Calu3 (cell line): ENCODE data around the gene C2orf68. TPM values are rescaled to one million over a fixed set of nuclear protein-coding genes. Genes with fewer than 3 reads are reported as not detected.
A peak's percentile ranks its signal among the peaks of the same experiment; 100 is the strongest.
"Not testable (repeated sequence)": the region's sequence is repeated elsewhere in the genome, so short reads cannot be mapped to it uniquely, and the experiment has no call there.

ENCODE experiments used
- BruUV-seq: library from RNA; stranded (reverse); fragments of 400-500 nt; replicated peaks from 2 replicates; lab custom pipeline; 2021; lab: Mats Ljungman, UMichigan
- CTCF ChIA-PET: fragments of 300-600 bp; sonication (Branson Sonifier 250); formaldehyde crosslinking; loops from one replicate; lab custom pipeline; 2022; ENCODE audit warnings: antibody characterized with exemption; lab: Charles Lee
- DNase-seq: peaks from one replicate; pipeline ENCODE4 v3.0.0; 2022
- H3K27ac Mint-ChIP-seq: one replicate; pipeline ENCODE4 v1.8.0; 2022; ENCODE audit warnings: mixed read lengths; ENCODE audit not compliant: unreplicated experiment
- H3K27me3 Mint-ChIP-seq: one replicate; pipeline ENCODE4 v1.8.0; 2022; ENCODE audit warnings: mixed read lengths; ENCODE audit not compliant: unreplicated experiment
- H3K36me3 Mint-ChIP-seq: one replicate; pipeline ENCODE4 v1.8.0; 2022; ENCODE audit warnings: mild to moderate bottlenecking, moderate library complexity, mixed read lengths; ENCODE audit not compliant: insufficient read depth, unreplicated experiment
- H3K4me1 Mint-ChIP-seq: one replicate; pipeline ENCODE4 v1.8.0; 2022; ENCODE audit warnings: mild to moderate bottlenecking, low read depth, mixed read lengths; ENCODE audit not compliant: unreplicated experiment
- H3K4me3 Mint-ChIP-seq: one replicate; pipeline ENCODE4 v1.8.0; 2022; ENCODE audit warnings: mild to moderate bottlenecking, low read depth, moderate library complexity, mixed read lengths; ENCODE audit not compliant: unreplicated experiment
- H3K9me3 Mint-ChIP-seq: one replicate; pipeline ENCODE4 v1.8.0; 2022; ENCODE audit warnings: low read depth, mixed read lengths; ENCODE audit not compliant: unreplicated experiment
- intact Hi-C: fragments of 100-400 bp; cut with micrococcal nuclease; formaldehyde crosslinking; loops from one replicate; pipeline ENCODE4 v1.10.0; 2022; ENCODE audit not compliant: unreplicated experiment
- total RNA-seq: library from RNA; stranded (reverse); gene quantifications from 2 replicates; pipeline ENCODE4 v1.2.3, GENCODE V29; 2022
- TF ChIP-seq, protein P1 (sequence below): fragments of 200-600 bp; IDR thresholded peaks from one replicate; pipeline ENCODE4 v1.8.0; 2022; ENCODE audit warnings: antibody characterized with exemption; ENCODE audit not compliant: unreplicated experiment

C2orf68 gene
- total RNA-seq, 1 experiment from 2014 or later: 39.2 TPM

DNA sequence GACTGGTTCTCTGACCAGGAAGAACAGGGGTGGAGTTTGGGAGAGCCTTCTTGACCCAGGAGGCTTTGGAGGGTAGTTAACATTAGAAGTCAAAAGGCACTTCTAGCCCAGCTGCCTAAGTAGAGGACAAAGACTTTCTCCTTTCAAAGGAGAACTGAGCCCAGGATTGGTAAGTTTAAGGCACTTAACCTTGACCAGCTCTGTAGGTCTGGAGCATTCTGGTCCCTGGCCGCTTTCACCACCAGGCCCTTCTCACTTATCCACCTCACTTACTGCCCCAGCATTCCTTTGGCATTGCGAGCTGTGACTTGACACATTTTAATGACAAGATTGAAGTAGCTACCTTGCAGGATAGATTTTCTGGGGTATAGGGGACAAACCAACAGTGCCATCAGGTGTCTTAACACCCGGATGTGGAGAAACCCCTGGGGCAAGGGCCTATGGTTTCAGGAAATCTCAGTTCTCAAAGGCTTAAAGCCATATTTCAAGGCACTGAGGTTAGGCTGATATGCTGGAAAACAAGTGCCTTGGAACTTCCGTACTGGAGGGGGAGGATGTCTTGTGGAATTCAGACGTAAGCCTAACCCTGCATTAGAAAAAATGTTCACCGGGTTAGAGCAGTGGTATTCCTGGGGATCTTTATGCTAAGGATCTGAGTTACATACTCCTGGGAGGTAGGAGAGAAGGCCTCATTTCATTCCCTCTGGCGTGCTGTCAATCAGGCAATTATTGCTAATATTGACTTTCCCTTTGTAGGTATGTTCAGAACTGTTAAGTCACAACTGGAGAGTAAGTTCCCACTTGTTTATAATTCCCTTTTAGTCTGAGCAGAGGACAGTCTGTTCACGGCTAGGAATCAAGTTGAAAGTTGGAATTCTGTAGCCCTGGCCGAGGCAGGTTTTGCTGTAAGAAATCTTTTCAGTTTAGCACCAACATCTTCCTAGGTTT is 4.3 kb downstream of the C2orf68 start:
- BruUV-seq: no TSS peak
- no peaks in the 10 kb centered on the region for H3K9me3 Mint-ChIP-seq
- CTCF ChIA-PET: interaction anchor here (0.7 kb wide), 1 partner anchor 20 kb away, joined by 4 read pairs; no protein-coding TSS in a partner anchor
- TF ChIP-seq, protein P1, sequence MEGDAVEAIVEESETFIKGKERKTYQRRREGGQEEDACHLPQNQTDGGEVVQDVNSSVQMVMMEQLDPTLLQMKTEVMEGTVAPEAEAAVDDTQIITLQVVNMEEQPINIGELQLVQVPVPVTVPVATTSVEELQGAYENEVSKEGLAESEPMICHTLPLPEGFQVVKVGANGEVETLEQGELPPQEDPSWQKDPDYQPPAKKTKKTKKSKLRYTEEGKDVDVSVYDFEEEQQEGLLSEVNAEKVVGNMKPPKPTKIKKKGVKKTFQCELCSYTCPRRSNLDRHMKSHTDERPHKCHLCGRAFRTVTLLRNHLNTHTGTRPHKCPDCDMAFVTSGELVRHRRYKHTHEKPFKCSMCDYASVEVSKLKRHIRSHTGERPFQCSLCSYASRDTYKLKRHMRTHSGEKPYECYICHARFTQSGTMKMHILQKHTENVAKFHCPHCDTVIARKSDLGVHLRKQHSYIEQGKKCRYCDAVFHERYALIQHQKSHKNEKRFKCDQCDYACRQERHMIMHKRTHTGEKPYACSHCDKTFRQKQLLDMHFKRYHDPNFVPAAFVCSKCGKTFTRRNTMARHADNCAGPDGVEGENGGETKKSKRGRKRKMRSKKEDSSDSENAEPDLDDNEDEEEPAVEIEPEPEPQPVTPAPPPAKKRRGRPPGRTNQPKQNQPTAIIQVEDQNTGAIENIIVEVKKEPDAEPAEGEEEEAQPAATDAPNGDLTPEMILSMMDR: no peak
- DNase-seq: no peak
- H3K36me3 Mint-ChIP-seq: peaks cover 65% of the 10 kb centered on the region
- no peak overlapping the region for H3K4me3 Mint-ChIP-seq
- H3K27ac Mint-ChIP-seq: no peak overlapping the region
- no peaks in the 10 kb centered on the region for H3K27me3 Mint-ChIP-seq
- intact Hi-C loops: no loop called here
- H3K4me1 Mint-ChIP-seq: peaks cover 8% of the 10 kb centered on the region

DNA sequence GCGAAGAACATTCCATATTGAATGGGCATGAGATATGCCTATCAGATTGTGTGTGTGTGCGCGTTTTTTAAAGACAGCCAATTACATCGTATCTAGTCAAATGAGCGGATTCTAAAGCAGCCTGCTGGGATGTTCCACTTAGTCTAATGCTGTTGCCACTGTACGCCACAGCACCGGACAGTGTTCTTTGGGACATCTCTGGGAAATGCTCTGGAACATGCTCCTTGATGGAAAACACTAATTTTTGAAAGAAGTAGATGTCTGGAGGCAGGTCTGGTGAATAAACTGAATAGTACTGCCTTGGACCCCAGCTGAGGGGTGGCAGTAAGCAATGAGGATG is 5.8 kb downstream of the C2orf68 start:
- H3K27me3 Mint-ChIP-seq: no peaks in the 10 kb centered on the region
- BruUV-seq: no TSS peak

DNA sequence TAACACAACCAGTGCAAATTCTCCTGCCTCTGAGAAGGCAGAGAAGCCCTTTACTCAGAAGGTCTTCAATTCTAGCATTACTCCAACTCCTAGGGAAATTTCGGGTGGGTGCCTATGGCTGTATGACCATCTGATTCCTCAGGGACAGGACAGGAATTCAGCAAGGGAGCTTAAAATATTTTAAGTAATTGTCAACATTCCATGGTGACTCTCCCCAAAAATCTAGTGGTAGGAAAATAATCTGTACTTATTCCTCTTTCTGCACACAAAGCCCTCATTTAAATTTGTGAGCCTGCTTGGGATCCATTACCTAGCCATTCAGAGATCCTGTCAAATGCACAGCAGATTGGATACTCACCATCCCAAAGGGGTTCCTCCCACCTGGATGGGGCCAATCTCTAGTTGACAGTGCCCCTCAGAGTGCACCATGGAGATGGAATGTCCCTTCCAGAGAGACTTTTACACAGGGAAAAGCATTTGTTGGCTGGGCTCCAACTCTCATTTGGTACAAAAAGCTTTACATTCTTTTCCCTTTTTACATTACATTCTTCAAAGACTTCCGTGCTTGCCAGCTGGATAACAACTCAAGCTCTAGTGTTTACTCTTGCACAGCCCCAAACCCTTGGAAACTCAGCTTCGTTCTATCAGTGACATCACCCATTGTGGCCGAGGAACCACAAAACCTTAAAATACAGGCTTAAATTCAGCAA is 6.3 kb downstream of the C2orf68 start:
- H3K27me3 Mint-ChIP-seq: no peaks in the 10 kb centered on the region
- no peak overlapping the region for H3K27ac Mint-ChIP-seq
- H3K4me3 Mint-ChIP-seq: no peak overlapping the region
- H3K9me3 Mint-ChIP-seq: no peaks in the 10 kb centered on the region
- CTCF ChIA-PET: no interaction called here
- peaks cover 8% of the 10 kb centered on the region for H3K4me1 Mint-ChIP-seq
- peaks cover 67% of the 10 kb centered on the region for H3K36me3 Mint-ChIP-seq
- BruUV-seq: no TSS peak
- TF ChIP-seq, protein P1: no peak
- no peak for DNase-seq
- intact Hi-C loops: no loop called here

More for the DNA sequence above, 5.8 kb downstream of the C2orf68 start:
- CTCF ChIA-PET: no interaction called here
- Mint-ChIP-seq H3K36me3 (peaks cover 63% of the 10 kb centered on the region), H3K4me3 (no peak overlapping the region), H3K4me1 (peaks cover 8% of the 10 kb centered on the region), H3K9me3 (no peaks in the 10 kb centered on the region), H3K27ac (no peak overlapping the region)
- TF ChIP-seq, protein P1: no peak
- no peak for DNase-seq
- intact Hi-C loops: no loop called here

DNA sequence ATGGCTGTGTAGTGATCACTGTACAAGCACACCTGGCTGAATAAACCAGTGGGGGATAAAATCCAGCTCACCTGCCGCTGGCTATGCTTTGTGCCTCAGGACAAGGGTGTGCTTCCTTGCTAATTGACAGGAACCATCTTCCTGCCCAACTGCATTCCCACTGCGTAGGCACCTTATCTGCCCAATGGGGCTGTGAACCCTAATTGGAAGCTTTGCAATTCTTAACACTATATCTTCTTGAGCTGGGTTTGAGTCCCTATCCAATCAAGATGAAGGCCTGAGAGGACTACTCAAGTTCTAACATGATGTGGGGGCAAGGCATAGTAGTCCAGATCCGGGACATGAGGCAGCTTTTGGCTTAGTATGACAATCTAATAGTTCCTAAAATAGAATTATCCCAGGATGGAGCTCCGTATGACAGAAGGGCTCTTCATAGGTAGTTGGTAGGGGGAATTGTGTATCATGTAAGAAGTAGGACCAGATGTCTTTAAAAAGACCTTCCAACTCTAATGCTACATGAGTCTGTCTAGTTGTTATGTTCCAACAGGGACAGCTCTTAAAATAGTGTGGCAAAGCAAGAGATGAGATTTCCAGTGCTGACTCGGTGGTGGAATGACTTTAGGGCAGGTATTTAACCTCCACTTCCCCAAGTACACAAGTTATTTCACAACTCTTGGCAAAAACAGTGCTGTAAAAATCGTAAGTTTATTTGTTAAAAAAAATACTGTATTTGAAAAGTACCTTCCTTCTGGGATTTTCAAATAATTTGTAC is 7.1 kb downstream of the C2orf68 start:
- Mint-ChIP-seq H3K4me3 (no peak overlapping the region), H3K4me1 (peaks cover 8% of the 10 kb centered on the region), H3K36me3 (peaks cover 68% of the 10 kb centered on the region), H3K27ac (no peak overlapping the region), H3K9me3 (no peaks in the 10 kb centered on the region), H3K27me3 (no peaks in the 10 kb centered on the region)
- DNase-seq: no peak
- no TSS peak for BruUV-seq
- intact Hi-C loops: no loop called here
- TF ChIP-seq, protein P1: no peak
- CTCF ChIA-PET: interaction anchor here (1.8 kb wide), 1 partner anchor 9 kb away, joined by 6 read pairs; the partner anchor contains the start of gene RNF181

DNA sequence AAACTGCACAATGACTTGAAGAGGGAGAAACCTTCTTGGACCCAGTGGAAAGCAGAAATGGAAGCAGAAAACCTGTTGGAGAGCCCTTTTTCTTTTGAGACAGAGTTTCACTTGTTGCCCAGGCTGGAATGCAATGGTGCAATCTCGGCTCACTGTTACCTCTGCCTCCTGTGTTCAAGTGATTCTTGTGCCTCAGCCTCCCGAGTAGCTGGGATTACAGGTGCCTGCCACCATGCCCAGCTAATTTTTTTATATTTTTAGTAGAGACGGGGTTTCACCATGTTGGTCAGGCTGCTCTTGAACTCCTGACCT is 7.8 kb downstream of the C2orf68 start:
- H3K27me3 Mint-ChIP-seq, intact Hi-C loops, DNase-seq, H3K9me3 Mint-ChIP-seq, BruUV-seq, H3K4me1 Mint-ChIP-seq: not testable (repeated sequence)
- H3K4me3 Mint-ChIP-seq: peak overlapping the region; percentile 92
- H3K27ac Mint-ChIP-seq: peak overlapping the region; percentile 56
- CTCF ChIA-PET: interaction anchor here (1.8 kb wide), 1 partner anchor 9 kb away, joined by 6 read pairs; the partner anchor contains the start of gene RNF181
- H3K36me3 Mint-ChIP-seq: peaks cover 65% of the 10 kb centered on the region
